ENCODE data around the gene SESN1.
"Not testable (repeated sequence)": the region's sequence is repeated elsewhere in the genome, so short reads cannot be mapped to it uniquely, and the experiment has no call there.

SESN1 gene

GRCh38 chr6:108982154-108983113, 112.2 kb downstream of the SESN1 start:
- peaks cover 0 to 15% (median 4%) of the 10 kb centered on the region in 4 experiments for H3K4me1 ChIP-seq (ENCODE audit: control extremely low read depth in 1 of 4, control insufficient read depth in 4 of 4, insufficient read depth in 4 of 4, low read length in 3 of 4)
- peaks cover 3 to 18% (median 9%) of the 10 kb centered on the region in 4 experiments for H3K36me3 ChIP-seq (ENCODE audit: control insufficient read depth in 4 of 4, insufficient read depth in 4 of 4, low read length in 3 of 4)
- no peak overlapping the region for H3K27ac ChIP-seq (ENCODE audit: insufficient read depth in 1 of 2, low read depth in 1 of 2, low read length in 2 of 2, poor library complexity in 1 of 2, severe bottlenecking in 2 of 2)
- no peaks in the 10 kb centered on the region for H3K27me3 ChIP-seq (replicated peaks in 2 of 5; ENCODE audit: control insufficient read depth in 4 of 5, insufficient read depth in 5 of 5, low read length in 4 of 5)
- POLR2A ChIA-PET: no interaction called here
- peak in 1 of 3 donors; percentile 17 for DNase-seq
- 98% methylated on average over 7 of the region's 10 CpGs for WGBS (ENCODE audit: insufficient coverage)
- no peak overlapping the region for H3K4me3 ChIP-seq (ENCODE audit: control insufficient read depth in 1 of 7, extremely low read depth in 1 of 7, insufficient read depth in 4 of 7, low read depth in 2 of 7, low read length in 6 of 7)
- H3K9me3 ChIP-seq (ENCODE audit: control extremely low read depth in 1 of 5, control insufficient read depth in 4 of 5, insufficient read depth in 2 of 5, low read depth in 1 of 5, low read length in 4 of 5): peaks cover 0 to 10% (median 4%) of the 10 kb centered on the region in 5 experiments
- CTCF ChIA-PET: interaction anchor here (1.7 kb wide), 1 partner anchor 50 kb away, joined by 3 read pairs; no protein-coding TSS in a partner anchor

GRCh38 chr6:108978638-108979037, 116.0 kb downstream of the SESN1 start:
- POLR2A ChIA-PET; H3K27ac ChIP-seq (ENCODE audit: insufficient read depth in 1 of 2, low read depth in 1 of 2, low read length in 2 of 2, poor library complexity in 1 of 2, severe bottlenecking in 2 of 2); H3K36me3 ChIP-seq (ENCODE audit: control insufficient read depth in 4 of 4, insufficient read depth in 4 of 4, low read length in 3 of 4); H3K4me1 ChIP-seq (ENCODE audit: control extremely low read depth in 1 of 4, control insufficient read depth in 4 of 4, insufficient read depth in 4 of 4, low read length in 3 of 4); H3K4me3 ChIP-seq (ENCODE audit: control insufficient read depth in 1 of 7, extremely low read depth in 1 of 7, insufficient read depth in 4 of 7, low read depth in 2 of 7, low read length in 6 of 7); H3K9me3 ChIP-seq (ENCODE audit: control extremely low read depth in 1 of 5, control insufficient read depth in 4 of 5, insufficient read depth in 2 of 5, low read depth in 1 of 5, low read length in 4 of 5); H3K27me3 ChIP-seq (replicated peaks in 2 of 5; ENCODE audit: control insufficient read depth in 4 of 5, insufficient read depth in 5 of 5, low read length in 4 of 5); DNase-seq; CTCF ChIA-PET: not testable (repeated sequence)
- WGBS (ENCODE audit: insufficient coverage): 100% methylated on average over 1 of the region's 1 CpG

- Histone ChIP-seq H3K27ac (ENCODE audit: insufficient read depth in 1 of 2, low read depth in 1 of 2, low read length in 2 of 2, poor library complexity in 1 of 2, severe bottlenecking in 2 of 2) (no peak overlapping the region), H3K36me3 (ENCODE audit: control insufficient read depth in 4 of 4, insufficient read depth in 4 of 4, low read length in 3 of 4) (no peaks in the 10 kb centered on the region), H3K9me3 (ENCODE audit: control extremely low read depth in 1 of 5, control insufficient read depth in 4 of 5, insufficient read depth in 2 of 5, low read depth in 1 of 5, low read length in 4 of 5) (no peaks in the 10 kb centered on the region), H3K4me1 (ENCODE audit: control extremely low read depth in 1 of 4, control insufficient read depth in 4 of 4, insufficient read depth in 4 of 4, low read length in 3 of 4) (peaks cover 0 to 16% (median 4%) of the 10 kb centered on the region in 4 experiments), H3K4me3 (ENCODE audit: control insufficient read depth in 1 of 7, extremely low read depth in 1 of 7, insufficient read depth in 4 of 7, low read depth in 2 of 7, low read length in 6 of 7) (no peak overlapping the region), H3K27me3 (replicated peaks in 2 of 5; ENCODE audit: control insufficient read depth in 4 of 5, insufficient read depth in 5 of 5, low read length in 4 of 5) (no peaks in the 10 kb centered on the region)
- no peak for DNase-seq
- 100% methylated on average over 1 of the region's 1 CpG for WGBS (ENCODE audit: insufficient coverage)
- ChIA-PET POLR2A (no interaction called here), CTCF (interaction anchor here (1.0 kb wide), 1 partner anchor 26 kb away, joined by 3 read pairs; no protein-coding TSS in a partner anchor)
Observed at GRCh38 chr6:108974201-108974600, 120.4 kb downstream of the SESN1 start.

- CTCF ChIA-PET: interaction anchor here (1.0 to 2.9 kb wide), 3 partner anchors 17 to 428 kb away, joined by 4 to 10 read pairs (median 5); no protein-coding TSS in a partner anchor
Observed at GRCh38 chr6:108969776-108970175, 124.9 kb downstream of the SESN1 start.

GRCh38 chr6:108968325-108969316, 126.0 kb downstream of the SESN1 start:
- no peaks in the 10 kb centered on the region for H3K9me3 ChIP-seq (ENCODE audit: control extremely low read depth in 1 of 5, control insufficient read depth in 4 of 5, insufficient read depth in 2 of 5, low read depth in 1 of 5, low read length in 4 of 5)
- ChIA-PET POLR2A (interaction anchor here (1.4 kb wide), 1 partner anchor 22 kb away, joined by 3 read pairs; no protein-coding TSS in a partner anchor), CTCF (interaction anchor here (0.6 to 3.2 kb wide), 14 partner anchors 10 to 492 kb away, joined by 3 to 14 read pairs (median 5); no protein-coding TSS in a partner anchor)
- DNase-seq: peak in 2 of 3 donors; percentile 61 to 63
- H3K4me1 ChIP-seq (ENCODE audit: control extremely low read depth in 1 of 4, control insufficient read depth in 4 of 4, insufficient read depth in 4 of 4, low read length in 3 of 4): peaks cover 0 to 49% (median 35%) of the 10 kb centered on the region in 4 experiments
- 69% methylated on average over 11 of the region's 14 CpGs for WGBS (ENCODE audit: insufficient coverage)
- no peaks in the 10 kb centered on the region for H3K27me3 ChIP-seq (replicated peaks in 2 of 5; ENCODE audit: control insufficient read depth in 4 of 5, insufficient read depth in 5 of 5, low read length in 4 of 5)
- no peak overlapping the region for H3K4me3 ChIP-seq (ENCODE audit: control insufficient read depth in 1 of 7, extremely low read depth in 1 of 7, insufficient read depth in 4 of 7, low read depth in 2 of 7, low read length in 6 of 7)
- H3K36me3 ChIP-seq (ENCODE audit: control insufficient read depth in 4 of 4, insufficient read depth in 4 of 4, low read length in 3 of 4): no peaks in the 10 kb centered on the region
- H3K27ac ChIP-seq (ENCODE audit: insufficient read depth in 1 of 2, low read depth in 1 of 2, low read length in 2 of 2, poor library complexity in 1 of 2, severe bottlenecking in 2 of 2): no peak overlapping the region

More at GRCh38 chr6:108969776-108970175, 124.9 kb downstream of the SESN1 start:
- Histone ChIP-seq H3K36me3 (ENCODE audit: control insufficient read depth in 4 of 4, insufficient read depth in 4 of 4, low read length in 3 of 4) (no peaks in the 10 kb centered on the region), H3K27me3 (replicated peaks in 2 of 5; ENCODE audit: control insufficient read depth in 4 of 5, insufficient read depth in 5 of 5, low read length in 4 of 5) (no peaks in the 10 kb centered on the region), H3K4me1 (ENCODE audit: control extremely low read depth in 1 of 4, control insufficient read depth in 4 of 4, insufficient read depth in 4 of 4, low read length in 3 of 4) (peaks cover 0 to 49% (median 35%) of the 10 kb centered on the region in 4 experiments), H3K27ac (ENCODE audit: insufficient read depth in 1 of 2, low read depth in 1 of 2, low read length in 2 of 2, poor library complexity in 1 of 2, severe bottlenecking in 2 of 2) (no peak overlapping the region), H3K9me3 (ENCODE audit: control extremely low read depth in 1 of 5, control insufficient read depth in 4 of 5, insufficient read depth in 2 of 5, low read depth in 1 of 5, low read length in 4 of 5) (no peaks in the 10 kb centered on the region), H3K4me3 (ENCODE audit: control insufficient read depth in 1 of 7, extremely low read depth in 1 of 7, insufficient read depth in 4 of 7, low read depth in 2 of 7, low read length in 6 of 7) (no peak overlapping the region)
- DNase-seq: no peak
- 93% methylated on average over 2 of the region's 2 CpGs for WGBS (ENCODE audit: insufficient coverage)
- POLR2A ChIA-PET: no interaction called here

GRCh38 chr6:108966855-108967755, 127.5 kb downstream of the SESN1 start:
- H3K4me1 ChIP-seq (ENCODE audit: control extremely low read depth in 1 of 4, control insufficient read depth in 4 of 4, insufficient read depth in 4 of 4, low read length in 3 of 4): peaks cover 0 to 47% (median 34%) of the 10 kb centered on the region in 4 experiments
- peak overlapping the region; percentile 75 to 85 for H3K27ac ChIP-seq (ENCODE audit: insufficient read depth in 1 of 2, low read depth in 1 of 2, low read length in 2 of 2, poor library complexity in 1 of 2, severe bottlenecking in 2 of 2)
- 3% methylated on average over 7 of the region's 12 CpGs for WGBS (ENCODE audit: insufficient coverage)
- CTCF ChIA-PET: interaction anchor here (0.8 to 3.2 kb wide), 10 partner anchors 10 to 107 kb away, joined by 3 to 14 read pairs (median 6); no protein-coding TSS in a partner anchor
- H3K27me3 ChIP-seq (replicated peaks in 2 of 5; ENCODE audit: control insufficient read depth in 4 of 5, insufficient read depth in 5 of 5, low read length in 4 of 5): no peaks in the 10 kb centered on the region
- POLR2A ChIA-PET: interaction anchor here (1.3 to 1.4 kb wide), 2 partner anchors 20 to 28 kb away, joined by 3 read pairs; no protein-coding TSS in a partner anchor
- H3K4me3 ChIP-seq (ENCODE audit: control insufficient read depth in 1 of 7, extremely low read depth in 1 of 7, insufficient read depth in 4 of 7, low read depth in 2 of 7, low read length in 6 of 7): peak overlapping the region in 4 of 7 experiments; percentile 17 to 57 (median 46)
- no peaks in the 10 kb centered on the region for H3K9me3 ChIP-seq (ENCODE audit: control extremely low read depth in 1 of 5, control insufficient read depth in 4 of 5, insufficient read depth in 2 of 5, low read depth in 1 of 5, low read length in 4 of 5)
- H3K36me3 ChIP-seq (ENCODE audit: control insufficient read depth in 4 of 4, insufficient read depth in 4 of 4, low read length in 3 of 4): no peaks in the 10 kb centered on the region
- peak; percentile 84 to 97 (median 95) for DNase-seq
